K562 (cell line): ENCODE measurements around the gene LPCAT3. TPM values are rescaled to one million over a fixed set of nuclear protein-coding genes. Genes with fewer than 3 reads are reported as not detected.

Experiments used
- BCLAF1 ChIP-seq, 2 experiments: fragments of 450-650 bp in 1 of 2; IDR thresholded peaks; 2 replicates each; pipeline ENCODE4 v1.6.1; 2011 to 2017; ENCODE audit warnings: low read depth in 2 of 2, antibody characterized with exemption in 1 of 2, borderline replicate concordance in 1 of 2, low read length in 1 of 2, mild to moderate bottlenecking in 1 of 2, mixed read lengths in 1 of 2; ENCODE audit not compliant: control insufficient read depth in 1 of 2
- CBX3 ChIP-seq, 2 experiments: IDR thresholded peaks; 1 replicate in 1 of 2; 2 replicates in 1 of 2; pipeline ENCODE4 v1.6.1; 2012; ENCODE audit warnings: inconsistent platforms in 2 of 2, low read length in 2 of 2, borderline replicate concordance in 1 of 2, control low read depth in 1 of 2
- CHAMP1 ChIP-seq: fragments of 450-650 bp; IDR thresholded peaks from 2 replicates; pipeline ENCODE4 v1.6.1; 2016; ENCODE audit warnings: mild to moderate bottlenecking
- PBX2 ChIP-seq, 2 experiments: IDR thresholded peaks in 1 of 2; conservative IDR thresholded peaks in 1 of 2; 2 replicates each; pipeline ENCODE4 v1.6.1; 2016; ENCODE audit warnings: low read depth in 2 of 2, mild to moderate bottlenecking in 1 of 2, missing compliant biosample characterization in 1 of 2, missing genetic modification characterization in 1 of 2, moderate library complexity in 1 of 2
- PML ChIP-seq: IDR thresholded peaks from 2 replicates; pipeline ENCODE4 v1.6.1; 2012; ENCODE audit warnings: low read length, inconsistent platforms
- RBM39 ChIP-seq: fragments of 200-400 bp; formaldehyde crosslinking; optimal IDR thresholded peaks from 2 replicates; pipeline ENCODE3; 2018; ENCODE audit warnings: low read depth, low read length
- SNAPC5 ChIP-seq: fragments of 250-450 bp; sonication (Bioruptor Pico); IDR thresholded peaks from 2 replicates; pipeline ENCODE4 v1.8.0; 2021; ENCODE audit warnings: moderate library complexity, mild to moderate bottlenecking, inconsistent platforms
- TFE3 ChIP-seq: fragments of 450-650 bp; formaldehyde crosslinking; IDR thresholded peaks from 2 replicates; pipeline ENCODE4 v1.4.0; 2020; ENCODE audit warnings: mild to moderate bottlenecking, mixed read lengths
- THRB ChIP-seq: fragments of 450-650 bp; formaldehyde crosslinking; conservative IDR thresholded peaks from 2 replicates; pipeline ENCODE4 v1.4.0; 2022; ENCODE audit warnings: mild to moderate bottlenecking, missing genetic modification characterization
- U2AF2 ChIP-seq: fragments of 200-400 bp; formaldehyde crosslinking; optimal IDR thresholded peaks from 2 replicates; pipeline ENCODE3; 2017; ENCODE audit warnings: low read depth, mild to moderate bottlenecking, low read length
- ZNF12 ChIP-seq: sonication (generic); formaldehyde crosslinking; IDR thresholded peaks from 2 replicates; pipeline ENCODE4 v1.4.0; 2020; ENCODE audit warnings: mild to moderate bottlenecking, missing genetic modification reagents
- ZNF589 ChIP-seq: fragments of 200-800 bp; sonication (Bioruptor generic); IDR thresholded peaks from 2 replicates; pipeline ENCODE4 v1.6.1; 2016; ENCODE audit warnings: low read depth, missing genetic modification characterization, missing compliant biosample characterization
- polyA plus RNA-seq, 8 experiments: library from polyadenylated mRNA; depleted of rRNA in 4 of 8; stranded (reverse) in 5 of 8; unstranded in 3 of 8; fragments of >200 nt; fragmentation: Nextera tagmentation in 2 of 8; fragmentation: Illumina TruSeq in 1 of 8; extraction: Ambion mirVana in 2 of 8; extraction: Trizol in 1 of 8; gene quantifications; 2 replicates each; pipeline versions ENCODE4 v1.2.1 to v1.2.3, GENCODE V29; 2011 to 2014; ENCODE audit warnings: inconsistent platforms in 1 of 8, missing spikeins in 1 of 8
- total RNA-seq, 7 experiments: library from RNA; depleted of rRNA in 6 of 7; stranded (reverse); fragments of >200 nt in 6 of 7; fragmentation: Illumina TruSeq in 2 of 7; extraction: Trizol in 2 of 7; gene quantifications; 2 replicates each; pipeline versions ENCODE4 v1.2.1 to v1.2.3, GENCODE V29; 2011 to 2021; ENCODE audit warnings: low replicate concordance in 1 of 7
- TF ChIP-seq, protein P1 (sequence below): sonication (generic); formaldehyde crosslinking; IDR thresholded peaks from 2 replicates; pipeline ENCODE4 v1.8.0; 2023; ENCODE audit warnings: mild to moderate bottlenecking, missing genetic modification reagents

Gene LPCAT3
- total and polyA plus RNA-seq, 9 of the 15 experiments (the other 6 are each of a cell fraction or from before 2014, with no cell fraction given), result 4.9 to 52.5 (median 25.3) TPM

- TF ChIP-seq ZNF589, result peak; percentile 43; the same call in 1 of the 2 replicates
- TF ChIP-seq THRB (CRISPR knock-in tag), result no peak
- no peak for TF ChIP-seq TFE3
- TF ChIP-seq CHAMP1, result no peak
- TF ChIP-seq, protein P1, sequence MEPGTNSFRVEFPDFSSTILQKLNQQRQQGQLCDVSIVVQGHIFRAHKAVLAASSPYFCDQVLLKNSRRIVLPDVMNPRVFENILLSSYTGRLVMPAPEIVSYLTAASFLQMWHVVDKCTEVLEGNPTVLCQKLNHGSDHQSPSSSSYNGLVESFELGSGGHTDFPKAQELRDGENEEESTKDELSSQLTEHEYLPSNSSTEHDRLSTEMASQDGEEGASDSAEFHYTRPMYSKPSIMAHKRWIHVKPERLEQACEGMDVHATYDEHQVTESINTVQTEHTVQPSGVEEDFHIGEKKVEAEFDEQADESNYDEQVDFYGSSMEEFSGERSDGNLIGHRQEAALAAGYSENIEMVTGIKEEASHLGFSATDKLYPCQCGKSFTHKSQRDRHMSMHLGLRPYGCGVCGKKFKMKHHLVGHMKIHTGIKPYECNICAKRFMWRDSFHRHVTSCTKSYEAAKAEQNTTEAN (CRISPR knock-in tag), result no peak
- no peak for TF ChIP-seq BCLAF1 (IDR thresholded peaks at IDR 0.05; ENCODE audit: borderline replicate concordance in 1 of 2, control insufficient read depth in 1 of 2, low read depth in 2 of 2, low read length in 1 of 2)
- TF ChIP-seq SNAPC5, result no peak
- TF ChIP-seq RBM39, result no peak
- no peak for TF ChIP-seq ZNF12 (CRISPR knock-in tag)
- no peak for TF ChIP-seq U2AF2
- no peak for TF ChIP-seq CBX3 (IDR thresholded peaks at IDR 0.05; ENCODE audit: borderline replicate concordance in 1 of 2, low read length in 2 of 2)
- TF ChIP-seq PML, result peak; percentile 83
- TF ChIP-seq PBX2 (CRISPR knock-in tag; IDR thresholded peaks at IDR 0.05; ENCODE audit: low read depth), result no peak
- TF ChIP-seq PBX2 (tag; conservative IDR thresholded peaks at IDR 0.05; ENCODE audit: low read depth), result no peak
Observed at GRCh38 chr12:6964605-6965025, 53.7 kb downstream of the LPCAT3 start (continued).
